Endodermal cell (in vitro differentiated cells): Measurements from ENCODE around the gene TCF12. TPM values are rescaled to one million over a fixed set of nuclear protein-coding genes. Genes with fewer than 3 reads are reported as not detected.

Source experiments
- DNase-seq: peaks from one replicate; pipeline ENCODE4 v3.0.0-alpha.2; 2017
- H3K27ac ChIP-seq: 2 replicates; pipeline ENCODE4 v1.5.1; 2013; ENCODE audit warnings: mild to moderate bottlenecking, low read depth, low read length, moderate library complexity
- H3K27me3 ChIP-seq: 2 replicates; pipeline ENCODE4 v1.6.1; 2013; ENCODE audit warnings: mild to moderate bottlenecking, low read length, moderate library complexity; ENCODE audit not compliant: insufficient read depth, control insufficient read depth, poor library complexity, severe bottlenecking
- H3K36me3 ChIP-seq: 2 replicates; pipeline ENCODE4 v1.7.0; 2013; ENCODE audit warnings: mild to moderate bottlenecking, low read length, moderate library complexity; ENCODE audit not compliant: control insufficient read depth, insufficient read depth
- H3K4me1 ChIP-seq: one replicate; pipeline ENCODE4 v1.7.0; 2013; ENCODE audit warnings: low read length; ENCODE audit not compliant: control insufficient read depth, insufficient read depth
- H3K4me3 ChIP-seq: 2 replicates; pipeline ENCODE4 v1.5.1; 2013; ENCODE audit warnings: mild to moderate bottlenecking, low read length, moderate library complexity
- H3K9ac ChIP-seq: 2 replicates; pipeline ENCODE4 v1.6.1; 2013; ENCODE audit warnings: mild to moderate bottlenecking, low read length, moderate library complexity; ENCODE audit not compliant: poor library complexity, severe bottlenecking; ENCODE audit errors: extremely low read depth
- H3K9me3 ChIP-seq: 2 replicates; pipeline ENCODE4 v1.6.1; 2013; ENCODE audit warnings: mild to moderate bottlenecking, low read length, moderate library complexity; ENCODE audit not compliant: control insufficient read depth
- H3K27ac Mint-ChIP-seq: 2 replicates; pipeline ENCODE4 v1.8.0; 2020; ENCODE audit warnings: mixed read lengths
- H3K27me3 Mint-ChIP-seq: 2 replicates; pipeline ENCODE4 v1.8.0; 2021; ENCODE audit warnings: mild to moderate bottlenecking, mixed read lengths; ENCODE audit not compliant: insufficient read depth
- H3K36me3 Mint-ChIP-seq: 2 replicates; pipeline ENCODE4 v1.8.0; 2020; ENCODE audit warnings: low read depth, mixed read lengths
- H3K4me1 Mint-ChIP-seq: 2 replicates; pipeline ENCODE4 v1.8.0; 2020; ENCODE audit warnings: mixed read lengths
- H3K4me3 Mint-ChIP-seq: 2 replicates; pipeline ENCODE4 v1.8.0; 2020; ENCODE audit warnings: mild to moderate bottlenecking, moderate library complexity, mixed read lengths
- H3K9me3 Mint-ChIP-seq: 2 replicates; pipeline ENCODE4 v1.8.0; 2020; ENCODE audit warnings: mild to moderate bottlenecking, mixed read lengths
- CTCF ChIP-seq: fragments of 200-600 bp; sonication (generic); conservative IDR thresholded peaks from 2 replicates; pipeline ENCODE4 v1.5.0; 2021; ENCODE audit warnings: antibody characterized with exemption, mild to moderate bottlenecking
- WGBS, 2 experiments: methylation state at CpG; one replicate each; pipeline versions ENCODE4 v1.1.5 to v1.1.7; 2013; ENCODE audit warnings: missing lambda C conversion rate in 2 of 2, mixed read lengths in 1 of 2; ENCODE audit not compliant: insufficient coverage in 1 of 2, insufficient read length in 1 of 2; 5-methylcytosine and 5-hydroxymethylcytosine counted together
- total RNA-seq, 2 donors: library from RNA; stranded (reverse); fragmentation: NEBNext Ultra II Directional in 1 of 2; extraction: Animal tissue kit (Norgen Biotek cat#: 25700) in 1 of 2; gene quantifications; 2 replicates in 1 of 2; 3 replicates in 1 of 2; pipeline ENCODE4 v1.2.1, GENCODE V29; 2021

Gene TCF12
- total RNA-seq, 2 donors from 2014 or later = 103 to 121 TPM

GRCh38 chr15:57172925-57173324, 254.5 kb downstream of the TCF12 start:
- Histone ChIP-seq H3K9me3 (no peaks in the 10 kb centered on the region), H3K36me3 (peaks cover 22% of the 10 kb centered on the region), H3K27me3 (no peaks in the 10 kb centered on the region), H3K27ac (no peak overlapping the region), H3K9ac (no peak overlapping the region), H3K4me1 (no peaks in the 10 kb centered on the region), H3K4me3 (no peak overlapping the region)
- Mint-ChIP-seq H3K9me3 (no peaks in the 10 kb centered on the region), H3K27ac (no peak overlapping the region), H3K27me3 (no peaks in the 10 kb centered on the region), H3K4me1 (no peaks in the 10 kb centered on the region), H3K4me3 (no peak overlapping the region), H3K36me3 (peaks cover 31% of the 10 kb centered on the region)
- no peak for DNase-seq
- no peak for TF ChIP-seq CTCF
- 86 to 94% methylated on average over 1 to 3 of the region's 3 CpGs for WGBS, 2 experiments

DNA sequence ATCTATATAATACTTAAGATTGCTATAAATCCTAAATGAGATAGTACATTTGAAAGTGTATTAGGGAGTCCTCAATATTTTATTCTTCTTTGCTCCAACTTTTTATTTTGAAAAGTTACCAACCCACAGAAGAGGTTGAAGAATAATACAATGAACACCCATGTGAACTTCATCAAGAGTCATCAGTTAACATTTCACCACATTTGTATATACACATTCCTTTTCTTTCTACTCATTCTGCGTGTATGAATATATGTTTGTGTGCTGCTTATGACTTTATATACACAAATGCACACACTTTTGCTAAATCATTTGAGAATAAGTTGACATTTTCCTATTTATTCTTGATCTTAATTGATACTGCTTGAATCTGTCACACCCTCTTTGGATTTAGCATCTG, 264.6 kb downstream of the TCF12 start:
- Mint-ChIP-seq H3K9me3 (peaks cover 13% of the 10 kb centered on the region), H3K4me1 (peaks cover 6% of the 10 kb centered on the region), H3K27me3 (no peaks in the 10 kb centered on the region), H3K4me3 (no peak overlapping the region), H3K27ac (no peak overlapping the region), H3K36me3 (peaks cover 33% of the 10 kb centered on the region)
- 100% methylated on average over 1 of the region's 1 CpG; no CpG with 5 or more reads in 1 of the 2 experiments for WGBS, 2 experiments
- DNase-seq = no peak
- H3K9me3 ChIP-seq = peaks cover 17% of the 10 kb centered on the region
- no peak overlapping the region for H3K27ac ChIP-seq
- no peak overlapping the region for H3K9ac ChIP-seq
- H3K4me3 ChIP-seq = no peak overlapping the region
- peaks cover 23% of the 10 kb centered on the region for H3K36me3 ChIP-seq
- H3K4me1 ChIP-seq = no peaks in the 10 kb centered on the region
- TF ChIP-seq CTCF = no peak
- no peaks in the 10 kb centered on the region for H3K27me3 ChIP-seq

GRCh38 chr15:57183614-57184344, 265.3 kb downstream of the TCF12 start:
- Mint-ChIP-seq H3K27ac (no peak overlapping the region), H3K4me3 (no peak overlapping the region), H3K4me1 (peaks cover 6% of the 10 kb centered on the region), H3K27me3 (no peaks in the 10 kb centered on the region), H3K36me3 (peaks cover 33% of the 10 kb centered on the region), H3K9me3 (peaks cover 13% of the 10 kb centered on the region)
- no peak overlapping the region for H3K4me3 ChIP-seq
- H3K9ac ChIP-seq = no peak overlapping the region
- DNase-seq = no peak
- no peaks in the 10 kb centered on the region for H3K4me1 ChIP-seq
- no peaks in the 10 kb centered on the region for H3K27me3 ChIP-seq
- no peak overlapping the region for H3K27ac ChIP-seq
- peaks cover 23% of the 10 kb centered on the region for H3K36me3 ChIP-seq
- 92 to 94% methylated on average over 2 to 5 of the region's 5 CpGs for WGBS, 2 experiments
- peaks cover 17% of the 10 kb centered on the region for H3K9me3 ChIP-seq
- no peak for TF ChIP-seq CTCF
